BE2C (cell line): ENCODE data around the gene B2M.
"Not testable (repeated sequence)": the region's sequence is repeated elsewhere in the genome, so short reads cannot be mapped to it uniquely, and the experiment has no call there.

Source experiments
- DNase-seq: peaks from one replicate; pipeline ENCODE4 v3.0.0-alpha.2; 2020
- H3K27me3 ChIP-seq: fragments of 250-450 bp; sonication (Bioruptor Pico); 2 replicates; pipeline ENCODE4 v1.5.1; 2020; ENCODE audit warnings: mild to moderate bottlenecking
- H3K36me3 ChIP-seq: fragments of 250-450 bp; sonication (Bioruptor Pico); 2 replicates; pipeline ENCODE4 v1.5.1; 2020; ENCODE audit warnings: mild to moderate bottlenecking
- H3K4me1 ChIP-seq: fragments of 250-450 bp; sonication (Bioruptor Pico); 2 replicates; pipeline ENCODE4 v1.5.1; 2020
- H3K4me3 ChIP-seq: 2 replicates; pipeline ENCODE4 v1.5.1; 2011; ENCODE audit warnings: low read depth, low read length
- H3K9me3 ChIP-seq: fragments of 250-450 bp; sonication (Bioruptor Pico); 2 replicates; pipeline ENCODE4 v1.5.1; 2020
- CTCF ChIP-seq: IDR thresholded peaks from 2 replicates; pipeline ENCODE4 v1.5.1; 2012; ENCODE audit warnings: mild to moderate bottlenecking, low read depth, low read length

B2M gene

GRCh38 chr15:44697014-44697413 is 14.3 kb upstream of the B2M start:
- Histone ChIP-seq H3K9me3 (peaks cover 3% of the 10 kb centered on the region; the same call in 1 of the 2 replicates), H3K27me3 (peaks cover 3% of the 10 kb centered on the region), H3K4me3 (no peak overlapping the region), H3K4me1 (no peaks in the 10 kb centered on the region), H3K36me3 (no peaks in the 10 kb centered on the region)
- TF ChIP-seq CTCF, result no peak
- no peak for DNase-seq

- Histone ChIP-seq H3K36me3 (no peaks in the 10 kb centered on the region), H3K4me1 (no peaks in the 10 kb centered on the region), H3K27me3 (peaks cover 3% of the 10 kb centered on the region), H3K4me3 (no peak overlapping the region), H3K9me3 (peaks cover 3% of the 10 kb centered on the region; the same call in 1 of the 2 replicates)
- TF ChIP-seq CTCF, result no peak
- no peak for DNase-seq
Observed at GRCh38 chr15:44698641-44699040, 12.7 kb upstream of the B2M start.

- not testable (repeated sequence) for H3K27me3 ChIP-seq, H3K9me3 ChIP-seq, H3K4me1 ChIP-seq, DNase-seq, H3K36me3 ChIP-seq, H3K4me3 ChIP-seq
Observed at GRCh38 chr15:44700676-44701075, 10.6 kb upstream of the B2M start.

- no peak for TF ChIP-seq CTCF
- no peaks in the 10 kb centered on the region for H3K36me3 ChIP-seq
- no peaks in the 10 kb centered on the region for H3K4me1 ChIP-seq
- H3K27me3 ChIP-seq, result no peaks in the 10 kb centered on the region
- DNase-seq, result no peak
- H3K4me3 ChIP-seq, result no peak overlapping the region
- H3K9me3 ChIP-seq, result peaks cover 3% of the 10 kb centered on the region; the same call in 1 of the 2 replicates
Observed at GRCh38 chr15:44705986-44706385, 5.3 kb upstream of the B2M start.

GRCh38 chr15:44706401-44706800 is 4.9 kb upstream of the B2M start:
- no peak for TF ChIP-seq CTCF
- DNase-seq, result no peak

GRCh38 chr15:44706946-44707636 is 4.2 kb upstream of the B2M start:
- TF ChIP-seq CTCF, result no peak
- no peaks in the 10 kb centered on the region for H3K4me1 ChIP-seq
- H3K4me3 ChIP-seq, result no peak overlapping the region
- H3K36me3 ChIP-seq, result no peaks in the 10 kb centered on the region
- no peaks in the 10 kb centered on the region for H3K27me3 ChIP-seq
- no peaks in the 10 kb centered on the region for H3K9me3 ChIP-seq
- DNase-seq, result no peak

More at GRCh38 chr15:44706401-44706800, 4.9 kb upstream of the B2M start:
- H3K27me3 ChIP-seq, result no peaks in the 10 kb centered on the region
- no peak overlapping the region for H3K4me3 ChIP-seq
- H3K9me3 ChIP-seq, result peaks cover 3% of the 10 kb centered on the region; the same call in 1 of the 2 replicates
- no peaks in the 10 kb centered on the region for H3K36me3 ChIP-seq
- H3K4me1 ChIP-seq, result no peaks in the 10 kb centered on the region
